ENCODE results near the gene XRCC4. TPM values are rescaled to one million over a fixed set of nuclear protein-coding genes. Genes with fewer than 3 reads are reported as not detected.

Gene XRCC4
- polyA plus RNA-seq, 1 of the 3 experiments (the other 2 are of a cell fraction) = 1.8 TPM

DNA sequence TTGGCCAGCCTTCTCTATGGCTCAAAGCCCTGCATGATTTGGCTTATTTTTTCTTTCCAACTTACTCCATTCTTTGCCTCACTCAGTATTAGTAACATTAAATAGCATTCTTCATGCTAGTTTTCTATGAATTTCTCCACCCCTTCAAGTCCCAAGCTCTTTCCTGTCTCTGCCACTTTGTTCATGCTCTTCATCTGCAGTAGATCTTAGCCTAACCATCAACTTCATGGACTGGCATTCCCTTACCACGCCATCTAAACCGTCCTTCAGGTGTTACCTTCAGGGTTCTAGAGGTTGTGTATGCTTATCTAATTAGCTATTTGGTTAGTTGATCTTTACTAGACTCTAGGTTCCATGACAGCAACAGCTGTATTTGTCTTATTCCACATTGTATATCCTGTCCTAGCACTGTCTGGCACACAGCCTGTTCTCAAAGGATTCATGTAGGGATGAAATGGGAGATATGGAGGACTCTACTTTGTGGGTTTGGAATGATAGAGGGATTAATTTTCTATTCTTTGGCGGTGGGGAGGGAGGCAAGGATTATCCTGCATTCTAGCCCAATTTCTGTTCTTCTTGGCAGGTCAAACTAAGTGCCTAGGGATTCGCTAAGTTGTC is 26.5 kb upstream of the XRCC4 start:
- Histone ChIP-seq H3K27me3 (ENCODE audit: insufficient read depth) (no peaks in the 10 kb centered on the region), H3K9me3 (no peaks in the 10 kb centered on the region), H3F3A (replicated peaks; ENCODE audit: insufficient read depth) (peaks cover 2% of the 10 kb centered on the region), H3K9me2 (no peaks in the 10 kb centered on the region), H4K20me1 (ENCODE audit: insufficient read depth) (no peaks in the 10 kb centered on the region), H3K4me2 (no peak overlapping the region), H3K36me3 (replicated peaks in 1 of 2; ENCODE audit: control insufficient read depth in 1 of 2, insufficient read depth in 2 of 2, low read length in 1 of 2) (peaks cover 42 to 51% of the 10 kb centered on the region in 2 experiments), H3K4me3 (ENCODE audit: low read depth in 2 of 2, low read length in 1 of 2) (no peak overlapping the region), H3K4me1 (ENCODE audit: control insufficient read depth in 1 of 2, insufficient read depth in 2 of 2, low read depth in 1 of 2, low read length in 1 of 2) (peaks cover 0 to 2% of the 10 kb centered on the region in 2 experiments; a peak in 2 of 4 replicates), H2AFZ (ENCODE audit: low read depth) (no peak overlapping the region), H3K9ac (no peak overlapping the region), H3K79me2 (ENCODE audit: insufficient read depth) (peaks cover 18% of the 10 kb centered on the region; the same call in 1 of the 2 replicates), H3K27ac (ENCODE audit: low read depth in 2 of 2, low read length in 1 of 2) (no peak overlapping the region; a peak in 1 of 4 replicates)
- WGBS (ENCODE audit: low lambda C conversion rate) = 96% methylated on average over 4 of the region's 4 CpGs
- DNase-seq = no peak
- TF ChIP-seq TAF1 (IDR thresholded peaks at IDR 0.05; ENCODE audit: borderline replicate concordance, low read depth, low read length) = no peak
- TF ChIP-seq POLR2AphosphoS5 (IDR thresholded peaks at IDR 0.05; ENCODE audit: low read depth, low read length) = no peak
- TF ChIP-seq SIN3A (IDR thresholded peaks at IDR 0.05; ENCODE audit: borderline replicate concordance, low read depth, low read length) = no peak
- no peak for TF ChIP-seq FOXJ3 (CRISPR knock-in tag; IDR thresholded peaks at IDR 0.05)
- TF ChIP-seq MXI1 (IDR thresholded peaks at IDR 0.05; ENCODE audit: low read depth, low read length) = no peak
- TF ChIP-seq, protein P1, sequence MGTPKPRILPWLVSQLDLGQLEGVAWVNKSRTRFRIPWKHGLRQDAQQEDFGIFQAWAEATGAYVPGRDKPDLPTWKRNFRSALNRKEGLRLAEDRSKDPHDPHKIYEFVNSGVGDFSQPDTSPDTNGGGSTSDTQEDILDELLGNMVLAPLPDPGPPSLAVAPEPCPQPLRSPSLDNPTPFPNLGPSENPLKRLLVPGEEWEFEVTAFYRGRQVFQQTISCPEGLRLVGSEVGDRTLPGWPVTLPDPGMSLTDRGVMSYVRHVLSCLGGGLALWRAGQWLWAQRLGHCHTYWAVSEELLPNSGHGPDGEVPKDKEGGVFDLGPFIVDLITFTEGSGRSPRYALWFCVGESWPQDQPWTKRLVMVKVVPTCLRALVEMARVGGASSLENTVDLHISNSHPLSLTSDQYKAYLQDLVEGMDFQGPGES (IDR thresholded peaks at IDR 0.05; ENCODE audit: low read depth, low read length) = no peak
- no peak for TF ChIP-seq TCF12 (IDR thresholded peaks at IDR 0.05)
- TF ChIP-seq, protein P2, sequence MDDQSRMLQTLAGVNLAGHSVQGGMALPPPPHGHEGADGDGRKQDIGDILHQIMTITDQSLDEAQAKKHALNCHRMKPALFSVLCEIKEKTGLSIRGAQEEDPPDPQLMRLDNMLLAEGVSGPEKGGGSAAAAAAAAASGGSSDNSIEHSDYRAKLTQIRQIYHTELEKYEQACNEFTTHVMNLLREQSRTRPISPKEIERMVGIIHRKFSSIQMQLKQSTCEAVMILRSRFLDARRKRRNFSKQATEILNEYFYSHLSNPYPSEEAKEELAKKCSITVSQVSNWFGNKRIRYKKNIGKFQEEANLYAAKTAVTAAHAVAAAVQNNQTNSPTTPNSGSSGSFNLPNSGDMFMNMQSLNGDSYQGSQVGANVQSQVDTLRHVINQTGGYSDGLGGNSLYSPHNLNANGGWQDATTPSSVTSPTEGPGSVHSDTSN (IDR thresholded peaks at IDR 0.05) = no peak
- TF ChIP-seq, protein P3, sequence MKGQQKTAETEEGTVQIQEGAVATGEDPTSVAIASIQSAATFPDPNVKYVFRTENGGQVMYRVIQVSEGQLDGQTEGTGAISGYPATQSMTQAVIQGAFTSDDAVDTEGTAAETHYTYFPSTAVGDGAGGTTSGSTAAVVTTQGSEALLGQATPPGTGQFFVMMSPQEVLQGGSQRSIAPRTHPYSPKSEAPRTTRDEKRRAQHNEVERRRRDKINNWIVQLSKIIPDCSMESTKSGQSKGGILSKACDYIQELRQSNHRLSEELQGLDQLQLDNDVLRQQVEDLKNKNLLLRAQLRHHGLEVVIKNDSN (IDR thresholded peaks at IDR 0.05; ENCODE audit: borderline replicate concordance, low read depth) = no peak
- ChIA-PET CTCF (interaction anchor here (1.0 to 1.8 kb wide), 3 partner anchors 9 to 381 kb away, joined by 3 to 4 read pairs (median 3); no protein-coding TSS in a partner anchor), POLR2A (no interaction called here)

DNA sequence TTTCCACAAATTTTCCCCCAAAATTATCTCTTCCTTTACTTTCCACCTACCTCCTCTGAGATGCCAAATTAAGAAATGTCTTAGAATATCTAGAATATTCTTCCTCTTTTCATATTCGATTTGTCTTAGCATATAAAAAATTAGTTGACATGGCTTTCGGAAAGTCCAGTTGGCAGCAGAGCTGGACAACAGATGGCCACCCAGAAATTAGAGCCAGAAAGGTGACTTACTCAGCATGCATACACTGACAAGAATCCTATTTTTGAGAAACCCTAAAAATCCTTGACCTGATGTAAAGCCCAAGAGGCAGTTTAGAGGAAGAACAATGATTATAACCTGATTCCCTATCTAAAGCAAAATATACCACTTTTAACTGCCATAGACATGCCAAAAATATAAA is 22.2 kb upstream of the XRCC4 start:
- Histone ChIP-seq H3K4me1 (ENCODE audit: control insufficient read depth in 1 of 2, insufficient read depth in 2 of 2, low read depth in 1 of 2, low read length in 1 of 2) (peaks cover 0 to 11% of the 10 kb centered on the region in 2 experiments; a peak in 2 of 4 replicates), H3K79me2 (ENCODE audit: insufficient read depth) (peaks cover 44% of the 10 kb centered on the region), H3K4me3 (ENCODE audit: low read depth in 2 of 2, low read length in 1 of 2) (no peak overlapping the region), H3K4me2 (no peak overlapping the region), H4K20me1 (ENCODE audit: insufficient read depth) (0 out of 2 replicates have a peak, but pooled peaks cover 6% of the 10 kb centered on the region), H3F3A (replicated peaks; ENCODE audit: insufficient read depth) (no peaks in the 10 kb centered on the region), H2AFZ (ENCODE audit: low read depth) (no peak overlapping the region), H3K9ac (no peak overlapping the region), H3K9me3 (no peaks in the 10 kb centered on the region), H3K27ac (ENCODE audit: low read depth in 2 of 2, low read length in 1 of 2) (no peak overlapping the region), H3K9me2 (no peaks in the 10 kb centered on the region), H3K27me3 (ENCODE audit: insufficient read depth) (no peaks in the 10 kb centered on the region), H3K36me3 (replicated peaks in 1 of 2; ENCODE audit: control insufficient read depth in 1 of 2, insufficient read depth in 2 of 2, low read length in 1 of 2) (peaks cover 57 to 67% of the 10 kb centered on the region in 2 experiments)
- TF ChIP-seq, protein P4, sequence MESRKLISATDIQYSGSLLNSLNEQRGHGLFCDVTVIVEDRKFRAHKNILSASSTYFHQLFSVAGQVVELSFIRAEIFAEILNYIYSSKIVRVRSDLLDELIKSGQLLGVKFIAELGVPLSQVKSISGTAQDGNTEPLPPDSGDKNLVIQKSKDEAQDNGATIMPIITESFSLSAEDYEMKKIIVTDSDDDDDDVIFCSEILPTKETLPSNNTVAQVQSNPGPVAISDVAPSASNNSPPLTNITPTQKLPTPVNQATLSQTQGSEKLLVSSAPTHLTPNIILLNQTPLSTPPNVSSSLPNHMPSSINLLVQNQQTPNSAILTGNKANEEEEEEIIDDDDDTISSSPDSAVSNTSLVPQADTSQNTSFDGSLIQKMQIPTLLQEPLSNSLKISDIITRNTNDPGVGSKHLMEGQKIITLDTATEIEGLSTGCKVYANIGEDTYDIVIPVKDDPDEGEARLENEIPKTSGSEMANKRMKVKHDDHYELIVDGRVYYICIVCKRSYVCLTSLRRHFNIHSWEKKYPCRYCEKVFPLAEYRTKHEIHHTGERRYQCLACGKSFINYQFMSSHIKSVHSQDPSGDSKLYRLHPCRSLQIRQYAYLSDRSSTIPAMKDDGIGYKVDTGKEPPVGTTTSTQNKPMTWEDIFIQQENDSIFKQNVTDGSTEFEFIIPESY (IDR thresholded peaks at IDR 0.05; ENCODE audit: borderline replicate concordance, low read depth) = no peak
- no peak for DNase-seq
- POLR2A ChIA-PET = no interaction called here
- 95% methylated on average over 2 of the region's 2 CpGs for WGBS (ENCODE audit: low lambda C conversion rate)
- CTCF ChIA-PET = no interaction called here
